ENCODE results near the gene AQP4. TPM values are rescaled to one million over a fixed set of nuclear protein-coding genes. Genes with fewer than 3 reads are reported as not detected.
A peak's percentile ranks its signal among the peaks of the same experiment; 100 is the strongest.

AQP4 gene
- total RNA-seq, 1 experiment from 2014 or later = 0.42 TPM

- peaks cover 9% of the 10 kb centered on the region for H3K23me2 ChIP-seq (ENCODE audit: insufficient read length, low read depth, low read length, poor library complexity, severe bottlenecking)
- H3K79me1 ChIP-seq (ENCODE audit: insufficient read depth, low read depth, low read length, poor library complexity, severe bottlenecking) = no peaks in the 10 kb centered on the region
- WGBS (ENCODE audit: extremely low coverage, insufficient read length, low lambda C conversion rate) = no CpG with 5 or more reads among the region's 9 CpGs
- Mint-ChIP-seq H3K36me3 (ENCODE audit: insufficient read depth in 1 of 3, low read depth in 3 of 3) (no peaks in the 10 kb centered on the region), H3K4me3 (peak overlapping the region; percentile 71 to 73; a peak in 3 of 5 replicates), H3K27me3 (ENCODE audit: low read depth) (peaks cover 26% of the 10 kb centered on the region), H3K9me3 (no peaks in the 10 kb centered on the region), H3K4me1 (peaks cover 22 to 28% of the 10 kb centered on the region in 2 experiments), H3K27ac (no peak overlapping the region)
- no peak overlapping the region for H3K4ac ChIP-seq (ENCODE audit: low read depth, low read length)
- no peak overlapping the region for H4K5ac ChIP-seq (ENCODE audit: insufficient read length, low read depth, low read length)
- no peaks in the 10 kb centered on the region; the same call in 1 of the 2 replicates for H3K27me3 ChIP-seq (ENCODE audit: insufficient read depth, low read length)
- no peaks in the 10 kb centered on the region for H4K20me1 ChIP-seq (ENCODE audit: control insufficient read depth, insufficient read depth, insufficient read length)
- H2AK5ac ChIP-seq (ENCODE audit: insufficient read length, low read length) = no peak overlapping the region
- no peak for DNase-seq
- H3K27ac ChIP-seq (ENCODE audit: insufficient read length, low read depth, low read length) = no peak overlapping the region
- H3K18ac ChIP-seq (ENCODE audit: insufficient read length, low read depth, low read length) = no peak overlapping the region
- H3K14ac ChIP-seq (ENCODE audit: insufficient read depth, low read length) = no peak overlapping the region; the same call in 1 of the 2 replicates
- H3K79me2 ChIP-seq (ENCODE audit: insufficient read depth, low read length) = no peaks in the 10 kb centered on the region
- no peak overlapping the region for H2BK12ac ChIP-seq (ENCODE audit: insufficient read length, low read depth, low read length)
- no peak overlapping the region for H2BK5ac ChIP-seq (ENCODE audit: insufficient read length, low read length)
- no peak overlapping the region for H3K9ac ChIP-seq (ENCODE audit: extremely low read depth, insufficient read length, low read length)
- peaks cover 4% of the 10 kb centered on the region; the same call in 1 of the 2 replicates for H3K4me1 ChIP-seq (ENCODE audit: insufficient read depth, low read length)
- no peak overlapping the region for H3K23ac ChIP-seq (ENCODE audit: insufficient read length, low read depth, low read length)
- no peak overlapping the region for H4K8ac ChIP-seq (replicated peaks; ENCODE audit: insufficient read length, low read depth, low read length)
- H3K4me2 ChIP-seq (ENCODE audit: insufficient read depth, insufficient read length, low read length) = peak overlapping the region; percentile 75
- H2BK120ac ChIP-seq (ENCODE audit: low read depth, low read length, poor library complexity, severe bottlenecking) = no peak overlapping the region
- no peak overlapping the region for H2BK15ac ChIP-seq (ENCODE audit: low read depth, low read length)
- no peak overlapping the region for H2AFZ ChIP-seq (ENCODE audit: low read length)
- no peak overlapping the region for H3K56ac ChIP-seq (ENCODE audit: insufficient read length, low read depth, low read length)
- no peak overlapping the region for H3T11ph ChIP-seq (ENCODE audit: low read length)
- TF ChIP-seq CTCF (conservative IDR thresholded peaks at IDR 0.05) = no peak
- H4K91ac ChIP-seq (ENCODE audit: insufficient read length, low read depth, low read length) = no peak overlapping the region
- H3K9me3 ChIP-seq (ENCODE audit: control insufficient read depth, low read depth, low read length) = no peaks in the 10 kb centered on the region
- H2BK20ac ChIP-seq (ENCODE audit: low read depth, low read length, poor library complexity, severe bottlenecking) = no peak overlapping the region
Observed at GRCh38 chr18:26863921-26864497, 1.5 kb downstream of the AQP4 start.

All from H9 (cell line).